HG03039 (cell line): ENCODE data around the gene ZG16B.

Experiments
- ATAC-seq: cut with Tn5 transposase; IDR thresholded peaks from one replicate; pipeline ENCODE4 v1.9.1; 2021; ENCODE audit warnings: mild to moderate bottlenecking, moderate library complexity; ENCODE audit not compliant: unreplicated experiment

Gene ZG16B

DNA sequence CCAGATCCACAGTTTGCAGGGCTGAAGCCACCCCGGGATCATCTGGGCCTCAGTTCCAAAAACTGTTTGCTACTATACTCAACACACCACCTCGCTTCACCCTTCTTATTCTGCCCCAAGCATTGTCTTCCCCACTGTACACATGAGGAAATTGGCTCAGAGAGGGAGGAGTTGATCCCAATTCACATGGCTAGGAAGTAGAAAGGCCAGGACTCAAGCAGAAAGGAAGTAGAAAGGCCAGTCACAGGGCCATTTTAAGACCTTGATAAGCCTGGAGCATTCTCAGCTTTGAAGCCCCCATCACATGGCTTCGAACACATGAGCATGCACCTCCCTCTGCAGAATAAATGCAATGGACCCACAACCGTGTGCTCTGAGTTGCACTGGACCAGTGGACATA is 35.5 kb downstream of the ZG16B start:
- ATAC-seq: no peak

DNA sequence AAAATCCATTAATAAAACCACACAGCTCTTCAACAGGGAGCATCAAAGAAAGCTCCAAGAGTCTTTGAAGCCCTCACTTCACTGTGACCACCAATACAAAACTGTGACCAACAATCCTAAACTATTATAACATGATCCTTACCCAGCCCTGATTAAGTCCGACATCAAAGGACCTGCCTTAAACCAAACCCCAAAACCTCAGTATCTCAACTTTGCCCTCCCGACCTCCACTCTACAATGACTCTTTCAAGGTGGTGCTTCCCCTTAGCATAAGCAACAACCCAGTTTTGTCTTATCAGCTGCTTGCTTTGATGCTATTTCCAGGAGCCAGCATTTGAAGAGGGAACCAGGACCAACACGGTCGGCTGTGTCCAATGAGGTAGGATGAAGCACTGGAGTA is 36.3 kb downstream of the ZG16B start:
- no peak for ATAC-seq

DNA sequence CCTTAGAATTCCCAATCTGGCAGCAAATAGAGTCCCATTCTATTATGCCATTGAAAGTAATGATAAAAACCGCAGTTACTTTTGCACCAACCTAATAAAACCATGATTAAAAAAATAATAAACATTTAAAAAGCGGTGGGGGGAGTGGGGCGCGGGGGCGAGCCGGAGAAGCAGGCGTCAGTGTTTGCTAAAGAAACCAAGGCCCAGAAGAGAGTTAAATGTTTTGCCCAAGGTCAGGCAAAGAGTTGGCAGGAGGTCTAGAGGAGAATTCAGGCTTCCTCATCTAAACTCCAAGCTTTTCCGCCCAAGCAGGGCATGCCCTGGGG is 37.5 kb downstream of the ZG16B start:
- ATAC-seq: no peak

DNA sequence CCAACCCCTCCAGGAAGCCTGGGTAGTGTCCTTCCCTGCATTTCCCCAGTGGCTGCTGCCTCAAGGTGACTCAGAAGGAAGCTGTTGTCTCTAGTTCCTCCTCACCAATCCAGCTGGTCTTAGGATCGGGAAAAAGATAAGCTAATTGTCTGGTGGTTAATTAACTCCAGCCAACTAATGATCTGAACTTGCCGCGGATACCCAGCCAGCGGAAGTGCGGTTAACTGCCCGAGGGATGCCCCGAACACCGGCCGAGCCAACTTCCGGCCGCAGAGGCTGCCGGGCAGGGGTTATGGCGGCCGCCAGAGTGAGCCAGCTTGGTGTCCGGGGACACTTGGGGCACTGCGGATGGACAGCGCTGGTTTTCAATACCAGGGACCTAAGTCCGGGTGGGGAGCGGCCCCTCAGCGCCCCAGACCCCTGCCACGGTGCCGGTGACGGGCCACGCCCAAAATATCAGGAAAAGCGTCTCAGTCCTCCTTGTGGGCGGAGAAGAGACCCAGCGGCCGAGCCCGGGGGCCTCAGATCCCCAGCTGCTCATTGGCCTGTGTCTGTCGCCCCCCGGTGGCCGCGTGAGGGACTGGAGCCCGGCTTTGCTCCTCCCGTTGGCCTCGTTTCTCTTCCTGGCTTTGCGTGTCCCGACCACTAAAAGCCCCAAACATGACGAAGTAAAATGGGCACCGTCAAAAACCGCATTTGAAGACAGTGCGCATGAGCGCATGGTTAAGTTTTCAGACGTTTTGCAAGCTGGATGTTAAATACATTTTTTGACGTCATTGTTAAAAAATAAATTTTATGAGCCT is 38.1 kb downstream of the ZG16B start:
- ATAC-seq: peak; percentile 70

DNA sequence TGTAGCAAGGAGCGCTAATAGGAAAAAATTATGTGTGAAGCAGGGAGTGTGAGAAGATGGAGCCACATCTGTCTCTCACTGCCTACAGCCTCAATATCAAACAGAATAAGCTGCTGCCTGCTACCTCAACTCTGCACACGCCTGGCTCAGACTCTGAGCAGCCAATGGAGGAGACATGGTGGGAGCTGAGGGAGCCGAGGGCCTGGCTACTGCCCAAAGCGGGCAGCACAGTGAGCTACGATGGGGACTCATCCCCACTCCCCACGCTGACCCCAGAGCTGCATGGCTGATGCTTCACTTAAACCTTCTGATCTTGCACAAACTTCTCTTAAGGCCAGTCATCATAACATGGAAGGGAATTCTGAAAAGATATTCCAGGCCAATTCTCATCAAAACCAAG is 41.8 kb downstream of the ZG16B start:
- ATAC-seq: no peak

DNA sequence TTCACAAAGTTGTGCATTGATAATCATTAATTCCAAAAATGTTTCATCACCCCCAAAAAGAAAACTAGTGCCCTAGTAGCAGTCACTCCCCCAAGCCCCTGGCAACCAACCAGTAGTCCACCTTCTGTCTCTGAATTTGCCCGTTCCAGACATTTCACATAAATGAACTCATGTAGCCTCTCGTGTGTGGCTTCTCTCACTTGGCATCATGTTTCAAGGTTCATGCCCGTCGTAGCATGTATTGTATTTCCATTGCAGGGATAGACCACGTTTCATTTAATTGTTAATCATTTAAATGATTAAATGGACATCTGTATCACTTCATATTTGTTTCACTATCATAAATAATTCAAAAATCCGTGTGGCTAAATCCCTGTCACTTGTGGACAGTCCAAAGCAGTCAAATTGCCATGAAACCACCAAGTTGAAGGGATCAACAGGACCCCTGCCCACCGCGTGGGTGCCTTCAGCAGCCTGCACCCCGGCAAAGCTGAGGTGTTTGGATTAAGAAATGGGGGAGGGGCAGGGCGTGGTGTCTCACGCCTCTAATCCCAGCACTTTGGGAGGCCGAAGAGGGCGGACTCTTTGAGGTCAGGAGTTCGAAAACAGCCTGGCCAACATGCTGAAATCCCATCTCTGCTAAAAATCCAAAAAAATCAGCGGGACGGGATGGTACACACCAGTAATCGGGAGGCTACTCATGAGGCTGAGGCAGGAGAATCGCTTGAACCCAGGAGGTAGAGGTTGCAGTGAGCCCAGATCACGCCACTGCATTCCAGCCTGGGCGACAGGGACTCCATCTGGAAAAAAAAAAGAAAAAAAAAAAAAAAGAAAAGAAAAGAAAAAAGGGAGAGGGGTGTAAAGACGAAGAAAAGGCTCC is 44.2 kb downstream of the ZG16B start:
- ATAC-seq: no peak

DNA sequence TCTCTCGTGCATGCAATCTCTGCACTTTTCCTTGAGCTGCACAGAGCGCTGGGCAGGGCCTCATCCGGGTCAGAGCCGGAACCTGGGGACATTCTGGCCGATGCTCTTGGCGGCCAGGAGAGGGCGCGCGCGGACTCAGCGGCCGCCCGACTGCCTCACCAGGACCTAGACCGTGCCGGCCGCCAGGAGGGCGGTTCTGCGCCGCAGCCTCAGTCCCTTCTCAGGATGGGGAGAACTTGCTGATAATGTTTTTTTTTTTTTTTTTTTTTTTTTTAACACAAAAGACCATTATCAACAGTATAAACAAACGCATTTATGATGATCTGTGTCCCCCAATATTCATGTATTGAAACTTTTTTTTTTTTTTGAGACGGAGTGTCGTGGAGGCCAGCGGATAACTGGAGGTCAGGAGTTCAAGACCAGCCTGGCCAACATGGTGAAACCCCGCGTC is 44.8 kb downstream of the ZG16B start:
- no peak for ATAC-seq

DNA sequence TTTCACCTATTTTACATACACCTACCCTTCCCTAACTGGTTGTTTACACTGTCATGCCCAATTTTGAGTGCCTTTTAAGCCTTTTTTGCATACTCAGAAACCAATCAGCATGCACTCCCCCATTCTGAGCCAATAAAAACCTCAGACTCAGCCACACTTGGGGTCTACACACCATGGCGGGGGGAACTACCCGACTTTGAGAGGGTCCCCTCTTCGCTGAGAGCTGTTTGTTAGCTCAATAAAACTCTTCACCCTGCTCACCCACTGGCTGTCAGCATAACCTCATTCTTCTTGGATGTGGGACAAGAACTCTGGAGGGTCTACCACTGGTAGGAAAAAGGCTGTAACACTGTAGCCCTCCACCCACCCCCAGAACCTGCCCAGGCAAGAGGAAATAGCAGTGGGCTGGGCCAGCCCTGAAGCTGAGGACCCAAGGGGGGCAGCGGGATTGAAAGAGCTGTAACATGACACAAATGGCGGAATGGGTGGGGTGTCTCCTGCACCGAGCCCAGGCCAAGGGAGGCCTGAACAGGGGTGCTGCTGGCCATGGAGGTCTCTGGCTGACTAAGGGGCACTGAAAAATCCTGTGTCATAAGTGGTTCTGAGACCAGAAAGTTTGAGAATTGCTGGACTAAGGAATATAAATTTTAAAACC is 49.9 kb downstream of the ZG16B start:
- ATAC-seq: no peak
